H1 (cell line): ENCODE data around the gene DDX42. TPM values are rescaled to one million over a fixed set of nuclear protein-coding genes. Genes with fewer than 3 reads are reported as not detected.

ENCODE experiments used
- CTCF ChIA-PET: fragments of 300-600 bp; sonication (Branson Sonifier 250); formaldehyde crosslinking; loops from one replicate; lab custom pipeline; 2021; ENCODE audit not compliant: partially characterized antibody; lab: Charles Lee
- POLR2A ChIA-PET: fragments of 300-600 bp; sonication (Branson Sonifier 250); formaldehyde crosslinking; loops from one replicate; lab custom pipeline; 2021; ENCODE audit warnings: inconsistent platforms; ENCODE audit not compliant: partially characterized antibody; lab: Charles Lee
- DNase-seq, 2 experiments: peaks; one replicate each; pipeline versions ENCODE4 v3.0.0 to v3.0.0-alpha.2; 2010 to 2022; ENCODE audit warnings: low spot score in 2 of 2, low read depth in 1 of 2, mixed read lengths in 1 of 2
- FAIRE-seq: peaks from 2 replicates; lab custom pipeline; 2011; peaks lifted over from hg19 to GRCh38; lab: Jason Lieb, UNC
- H2AFZ ChIP-seq: 2 replicates; pipeline ENCODE4 v1.8.1; 2012; ENCODE audit warnings: low read length, inconsistent platforms
- H2AK5ac ChIP-seq: 2 replicates; pipeline ENCODE4 v1.6.1; 2013; ENCODE audit warnings: low read depth, low read length
- H2BK120ac ChIP-seq: replicated peaks from 2 replicates; pipeline ENCODE3; 2013; ENCODE audit warnings: low read depth, low read length, inconsistent platforms
- H2BK12ac ChIP-seq: 2 replicates; pipeline ENCODE4 v1.6.1; 2013; ENCODE audit warnings: low read depth, low read length
- H2BK15ac ChIP-seq: 2 replicates; pipeline ENCODE4 v1.6.1; 2013; ENCODE audit warnings: low read length
- H2BK20ac ChIP-seq: 2 replicates; pipeline ENCODE4 v1.6.1; 2013; ENCODE audit warnings: low read length
- H2BK5ac ChIP-seq: 2 replicates; pipeline ENCODE4 v1.6.1; 2013; ENCODE audit warnings: low read depth, low read length
- H3K14ac ChIP-seq: 2 replicates; pipeline ENCODE4 v1.6.1; 2013; ENCODE audit warnings: inconsistent platforms; ENCODE audit not compliant: insufficient read length
- H3K18ac ChIP-seq: 2 replicates; pipeline ENCODE4 v1.6.1; 2013; ENCODE audit warnings: low read length; ENCODE audit errors: extremely low read depth
- H3K23ac ChIP-seq: 2 replicates; pipeline ENCODE4 v1.6.1; 2013; ENCODE audit warnings: inconsistent platforms; ENCODE audit not compliant: insufficient read length
- H3K23me2 ChIP-seq: 2 replicates; pipeline ENCODE4 v1.6.1; 2013; ENCODE audit warnings: low read depth, low read length
- H3K27ac ChIP-seq: 2 replicates; pipeline ENCODE4 v1.6.1; 2011; ENCODE audit warnings: low read depth, low read length, inconsistent platforms
- H3K27me3 ChIP-seq, 4 experiments: replicated peaks in 1 of 4; 1 replicate in 1 of 4; 2 replicates in 3 of 4; pipeline versions ENCODE4 v1.6.1 to v1.8.1; 2011 to 2013; ENCODE audit warnings: low read length in 3 of 4, mild to moderate bottlenecking in 3 of 4, inconsistent platforms in 2 of 4, mixed read lengths in 2 of 4, moderate library complexity in 1 of 4; ENCODE audit not compliant: control insufficient read depth in 3 of 4, insufficient read depth in 3 of 4; ENCODE audit errors: extremely low read depth in 1 of 4
- H3K36me3 ChIP-seq, 4 experiments: 2 replicates each; pipeline versions ENCODE4 v1.6.1 to v1.8.1; 2011 to 2013; ENCODE audit warnings: mild to moderate bottlenecking in 4 of 4, low read length in 3 of 4, moderate library complexity in 2 of 4, control low read depth in 1 of 4, inconsistent platforms in 1 of 4; ENCODE audit not compliant: insufficient read depth in 4 of 4, control insufficient read depth in 2 of 4
- H3K4ac ChIP-seq: replicated peaks from 2 replicates; pipeline ENCODE3; 2013; ENCODE audit warnings: low read length, low read depth, mixed read lengths, inconsistent platforms; ENCODE audit not compliant: insufficient read length
- H3K4me1 ChIP-seq, 4 experiments: replicated peaks in 1 of 4; 1 replicate in 1 of 4; 2 replicates in 3 of 4; pipeline versions ENCODE4 v1.6.1 to v1.8.1; 2011 to 2013; ENCODE audit warnings: low read length in 3 of 4, inconsistent platforms in 2 of 4, mixed read lengths in 1 of 4; ENCODE audit not compliant: insufficient read depth in 4 of 4, control insufficient read depth in 3 of 4
- H3K4me2 ChIP-seq, 2 experiments: 2 replicates each; pipeline versions ENCODE4 v1.6.1 to v1.8.1; 2011 to 2013; ENCODE audit warnings: low read depth in 2 of 2, low read length in 2 of 2, control low read depth in 1 of 2, inconsistent platforms in 1 of 2, mild to moderate bottlenecking in 1 of 2; ENCODE audit not compliant: insufficient read depth in 1 of 2
- H3K4me3 ChIP-seq, 4 experiments: fragments of 200-600, 300-600 bp in 1 of 4; sonication (generic), shearing (Covaris generic), sonication (Bioruptor Twin) in 1 of 4; 2 replicates each; pipeline versions ENCODE4 v1.5.1 to v1.8.1; 2011 to 2016; ENCODE audit warnings: low read length in 4 of 4, low read depth in 3 of 4, control low read depth in 2 of 4, inconsistent platforms in 2 of 4, mild to moderate bottlenecking in 2 of 4, mixed read lengths in 1 of 4, moderate library complexity in 1 of 4; ENCODE audit not compliant: insufficient read depth in 2 of 4; ENCODE audit errors: extremely low read depth in 1 of 4
- H3K56ac ChIP-seq: replicated peaks from 2 replicates; pipeline ENCODE3; 2013; ENCODE audit warnings: low read depth, mild to moderate bottlenecking, mixed read lengths, low read length, inconsistent platforms; ENCODE audit not compliant: insufficient read length
- H3K79me1 ChIP-seq: 2 replicates; pipeline ENCODE4 v1.6.1; 2013; ENCODE audit warnings: low read depth, low read length, control low read depth
- H3K79me2 ChIP-seq, 2 experiments: 2 replicates each; pipeline versions ENCODE4 v1.6.1 to v1.8.1; 2012 to 2013; ENCODE audit warnings: low read length in 2 of 2, mild to moderate bottlenecking in 2 of 2, inconsistent platforms in 1 of 2; ENCODE audit not compliant: insufficient read depth in 2 of 2, control insufficient read depth in 1 of 2
- H3K9ac ChIP-seq, 4 experiments: replicated peaks in 1 of 4; 1 replicate in 1 of 4; 2 replicates in 3 of 4; pipeline versions ENCODE4 v1.6.1 to v1.8.1; 2011 to 2013; ENCODE audit warnings: low read depth in 3 of 4, low read length in 3 of 4, control low read depth in 2 of 4, mild to moderate bottlenecking in 2 of 4, moderate library complexity in 2 of 4, inconsistent platforms in 1 of 4; ENCODE audit errors: extremely low read depth in 1 of 4
- H3K9me3 ChIP-seq, 2 experiments: 2 replicates each; pipeline versions ENCODE4 v1.6.1 to v1.8.1; 2012 to 2013; ENCODE audit warnings: mild to moderate bottlenecking in 2 of 2, moderate library complexity in 2 of 2, control low read depth in 1 of 2, inconsistent platforms in 1 of 2, low read depth in 1 of 2, low read length in 1 of 2, mixed read lengths in 1 of 2; ENCODE audit not compliant: insufficient read depth in 2 of 2
- H4K20me1 ChIP-seq, 2 experiments: replicated peaks in 1 of 2; 2 replicates each; pipeline versions ENCODE3 to v1.8.1; 2011 to 2013; ENCODE audit warnings: inconsistent platforms in 2 of 2, low read length in 2 of 2, mild to moderate bottlenecking in 1 of 2; ENCODE audit not compliant: insufficient read depth in 2 of 2, control insufficient read depth in 1 of 2
- H4K5ac ChIP-seq: 2 replicates; pipeline ENCODE4 v1.6.1; 2013; ENCODE audit warnings: low read length, low read depth, mixed read lengths, inconsistent platforms; ENCODE audit not compliant: insufficient read length
- H4K8ac ChIP-seq: 2 replicates; pipeline ENCODE4 v1.8.0; 2013; ENCODE audit warnings: mild to moderate bottlenecking, moderate library complexity, low read length, inconsistent platforms; ENCODE audit not compliant: insufficient read depth; ENCODE audit errors: extremely low read depth
- H4K91ac ChIP-seq: replicated peaks from 2 replicates; pipeline ENCODE3; 2013; ENCODE audit warnings: low read length, mixed read lengths, inconsistent platforms; ENCODE audit not compliant: insufficient read length
- POU5F1 ChIP-seq: IDR thresholded peaks from 2 replicates; pipeline ENCODE4 v1.6.1; 2011; ENCODE audit warnings: low read depth, mild to moderate bottlenecking, low read length, moderate library complexity
- WGBS, 2 experiments: shearing (Covaris generic) in 1 of 2; methylation state at CpG; one replicate each; pipeline versions ENCODE4 v1.1.6 to v1.1.7; 2013 to 2015; ENCODE audit warnings: low lambda C conversion rate in 2 of 2, mixed read lengths in 2 of 2, inconsistent platforms in 1 of 2, low coverage in 1 of 2, missing lambda C conversion rate in 1 of 2; ENCODE audit not compliant: insufficient replicate concordance in 2 of 2, insufficient coverage in 1 of 2, insufficient read length in 1 of 2; ENCODE audit errors: extremely low coverage in 1 of 2, missing lambda C conversion rate in 1 of 2; 5-methylcytosine and 5-hydroxymethylcytosine counted together
- polyA plus RNA-seq, 7 experiments: library from polyadenylated mRNA; depleted of rRNA in 3 of 7; stranded (reverse) in 5 of 7; unstranded in 2 of 7; fragments of >200 nt in 5 of 7; fragments of 200-250 nt in 2 of 7; gene quantifications; 1 replicate in 5 of 7; 2 replicates in 1 of 7; 4 replicates in 1 of 7; pipeline versions ENCODE4 v1.2.1 to v1.2.3, GENCODE V29; 2011 to 2013; ENCODE audit warnings: missing spikeins in 2 of 7, mixed read lengths in 2 of 7
- total RNA-seq: library from RNA; stranded (reverse); fragmentation: NEBNext Ultra II Directional; extraction: Animal tissue kit (Norgen Biotek cat#: 25700); gene quantifications from 2 replicates; pipeline ENCODE4 v1.2.1, GENCODE V29; 2021

Gene DDX42
- total and polyA plus RNA-seq, 2 of the 8 experiments (the other 6 are each of a cell fraction or from before 2014, with no cell fraction given) = 40.6 to 114 TPM

DNA sequence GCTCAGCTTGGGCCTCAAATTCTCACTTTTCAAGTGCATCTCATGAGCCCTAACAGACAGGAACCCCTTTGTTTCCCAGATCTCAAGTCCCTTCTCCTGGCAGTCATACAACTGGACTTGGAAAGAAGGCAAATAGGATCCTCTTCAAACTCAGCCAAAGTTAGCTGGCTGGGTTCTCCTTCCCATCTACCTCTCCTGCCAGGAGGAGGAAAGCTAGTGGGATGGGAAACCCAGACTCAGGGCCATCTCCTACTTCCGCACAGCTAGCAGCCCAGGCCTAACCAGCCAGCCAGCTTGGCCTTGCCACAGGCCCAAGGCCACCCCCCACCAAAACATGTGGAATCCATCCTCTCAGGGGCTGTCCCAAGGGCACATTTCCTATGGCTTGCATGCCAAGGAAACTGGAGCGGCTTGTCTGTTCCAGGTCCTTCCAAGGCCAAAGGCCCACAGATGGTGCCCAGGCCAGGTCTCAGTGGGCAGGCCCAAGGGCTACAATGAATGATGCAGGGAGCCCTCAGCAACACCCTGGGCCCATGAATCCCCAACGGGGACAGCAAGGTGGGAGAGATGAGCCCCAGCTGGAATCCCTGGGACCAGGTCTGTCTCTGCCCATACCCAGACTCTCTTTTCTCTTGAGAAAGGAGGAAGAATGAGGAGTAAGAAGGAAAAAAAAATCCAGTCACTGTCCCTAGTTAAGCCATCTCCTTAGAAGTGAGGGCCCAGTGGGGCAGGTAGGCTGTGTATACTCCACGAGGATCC, 66.8 kb downstream of the DDX42 start:
- no peak overlapping the region for H3K27ac ChIP-seq
- TF ChIP-seq POU5F1 = no peak

More for the DNA sequence above, 66.8 kb downstream of the DDX42 start:
- FAIRE-seq (no peak), DNase-seq (no peak)
- no peak overlapping the region for H3K56ac ChIP-seq
- no peaks in the 10 kb centered on the region for H3K9me3 ChIP-seq
- H3K4me2 ChIP-seq = peak overlapping the region; percentile 93
- ChIA-PET POLR2A (interaction anchor here (0.6 to 32.3 kb wide), 3 partner anchors 20 to 58 kb away, joined by 3 to 593 read pairs (median 481); partner anchors contain the start of genes CCDC47, DDX42, FTSJ3 and PSMC5), CTCF (interaction anchor here (0.6 to 1.4 kb wide), 6 partner anchors 13 to 177 kb away, joined by 3 to 7 read pairs (median 4); partner anchors contain the start of genes CSHL1 and PSMC5)
- peaks cover 1 to 4% of the 10 kb centered on the region in 2 experiments for H4K20me1 ChIP-seq
- H3K18ac ChIP-seq = peak overlapping the region; percentile 60; the same call in 1 of the 2 replicates
- peaks cover 11 to 42% of the 10 kb centered on the region in 2 experiments for H3K79me2 ChIP-seq
- H3K4me1 ChIP-seq = peaks cover 3 to 28% (median 26%) of the 10 kb centered on the region in 4 experiments
- no peak overlapping the region for H2BK120ac ChIP-seq
- H3K14ac ChIP-seq = no peak overlapping the region
- H3K79me1 ChIP-seq = peaks cover 20% of the 10 kb centered on the region
- H2AFZ ChIP-seq = no peak overlapping the region
- H2BK12ac ChIP-seq = peak overlapping the region; percentile 68; the same call in 1 of the 2 replicates
- peak overlapping the region; percentile 76 to 97 (median 83); a peak in 5 of 8 replicates for H3K4me3 ChIP-seq
- no peak overlapping the region for H2BK20ac ChIP-seq
- H3K27me3 ChIP-seq = peaks cover 0 to 3% (median 1%) of the 10 kb centered on the region in 4 experiments; a peak in 2 of 7 replicates
- H3K4ac ChIP-seq = no peak overlapping the region
- H4K91ac ChIP-seq = peak overlapping the region; percentile 25
- 87% methylated on average over 3 of the region's 4 CpGs; no CpG with 5 or more reads in 1 of the 2 experiments for whole genome bisulfite sequencing, 2 experiments
- H4K5ac ChIP-seq = no peak overlapping the region
- H2BK5ac ChIP-seq = peak overlapping the region; percentile 71; the same call in 1 of the 2 replicates
- H3K36me3 ChIP-seq = peaks cover 0 to 3% (median 1%) of the 10 kb centered on the region in 4 experiments; a peak in 2 of 8 replicates
- H3K23ac ChIP-seq = no peak overlapping the region
- peak overlapping the region; percentile 55; the same call in 1 of the 2 replicates for H2AK5ac ChIP-seq
- peaks cover 8% of the 10 kb centered on the region for H3K23me2 ChIP-seq
- H3K9ac ChIP-seq = no peak overlapping the region
- peak overlapping the region; percentile 18; the same call in 1 of the 2 replicates for H2BK15ac ChIP-seq
- no peak overlapping the region for H4K8ac ChIP-seq
